Endothelial cell of umbilical vein (primary cell): ENCODE measurements around the gene IBA57. TPM values are rescaled to one million over a fixed set of nuclear protein-coding genes. Genes with fewer than 3 reads are reported as not detected.

Experiments used
- BruUV-seq: library from RNA; stranded (reverse); fragments of 400-500 nt; replicated peaks from 2 replicates; lab custom pipeline; 2021; lab: Mats Ljungman, UMichigan
- CTCF ChIA-PET: fragments of 300-600, 350-600 bp; sonication (Branson Sonifier 250); formaldehyde crosslinking; loops from one replicate; lab custom pipeline; 2021; ENCODE audit warnings: antibody characterized with exemption, inconsistent platforms; lab: Charles Lee
- POLR2A ChIA-PET: fragments of 300-600, 350-600 bp; sonication (Branson Sonifier 250); formaldehyde crosslinking; loops from one replicate; lab custom pipeline; 2021; ENCODE audit warnings: antibody characterized with exemption, inconsistent platforms; lab: Charles Lee
- DNase-seq: peaks from one replicate; pipeline ENCODE4 v3.0.0-alpha.2; 2011; ENCODE audit warnings: low read depth, low spot score
- FAIRE-seq: peaks from 2 replicates; lab custom pipeline; 2011; peaks lifted over from hg19 to GRCh38; lab: Jason Lieb, UNC
- H2AFZ ChIP-seq: 2 replicates; pipeline ENCODE4 v1.6.0; 2012; ENCODE audit warnings: low read depth, low read length, control low read depth, inconsistent platforms
- H3K27ac ChIP-seq: 2 replicates; pipeline ENCODE4 v1.5.1; 2011; ENCODE audit warnings: low read depth, mild to moderate bottlenecking, control low read depth, low read length, moderate library complexity; ENCODE audit not compliant: insufficient read depth
- H3K27me3 ChIP-seq, 2 experiments: 2 replicates each; pipeline versions ENCODE4 v1.6.0 to v1.6.1; 2011; ENCODE audit warnings: low read length in 2 of 2, mixed read lengths in 1 of 2; ENCODE audit not compliant: control insufficient read depth in 2 of 2, insufficient read depth in 2 of 2
- H3K36me3 ChIP-seq, 2 experiments: 2 replicates in 1 of 2; 3 replicates in 1 of 2; pipeline ENCODE4 v1.5.1; 2011; ENCODE audit warnings: low read length in 2 of 2, mild to moderate bottlenecking in 1 of 2, moderate library complexity in 1 of 2; ENCODE audit not compliant: control insufficient read depth in 2 of 2, insufficient read depth in 2 of 2; ENCODE audit errors: extremely low read depth in 1 of 2
- H3K4me1 ChIP-seq: 3 replicates; pipeline ENCODE4 v1.5.1; 2011; ENCODE audit warnings: mild to moderate bottlenecking, low read length; ENCODE audit not compliant: control insufficient read depth, insufficient read depth; ENCODE audit errors: extremely low read depth
- H3K4me2 ChIP-seq: 2 replicates; pipeline ENCODE4 v1.6.1; 2011; ENCODE audit warnings: low read length, control low read depth, mixed read lengths; ENCODE audit not compliant: insufficient read depth
- H3K4me3 ChIP-seq, 3 experiments: fragments of 200-600 bp in 1 of 3; sonication (generic), shearing (Covaris generic) in 1 of 3; replicated peaks in 1 of 3; 2 replicates each; pipeline ENCODE4 v1.5.1; 2011 to 2016; ENCODE audit warnings: control low read depth in 3 of 3, low read length in 3 of 3, mild to moderate bottlenecking in 2 of 3, inconsistent platforms in 1 of 3, low read depth in 1 of 3, moderate library complexity in 1 of 3; ENCODE audit not compliant: insufficient read depth in 1 of 3
- H3K79me2 ChIP-seq: 2 replicates; pipeline ENCODE4 v1.6.0; 2012; ENCODE audit warnings: low read length, inconsistent platforms; ENCODE audit not compliant: control insufficient read depth, insufficient read depth
- H3K9ac ChIP-seq: replicated peaks from 2 replicates; pipeline ENCODE3; 2011; ENCODE audit warnings: low read length, control low read depth; ENCODE audit not compliant: insufficient read depth; ENCODE audit errors: extremely low read depth
- H3K9me1 ChIP-seq: replicated peaks from 3 replicates; pipeline ENCODE4 v1.6.0; 2011; ENCODE audit warnings: mild to moderate bottlenecking, low read length; ENCODE audit not compliant: control insufficient read depth, insufficient read depth; ENCODE audit errors: extremely low read depth
- H3K9me3 ChIP-seq: replicated peaks from 2 replicates; pipeline ENCODE4 v1.5.1; 2012; ENCODE audit warnings: low read length, inconsistent platforms; ENCODE audit not compliant: control insufficient read depth, insufficient read depth
- H4K20me1 ChIP-seq: replicated peaks from 2 replicates; pipeline ENCODE3; 2011; ENCODE audit warnings: mild to moderate bottlenecking, low read length; ENCODE audit not compliant: control insufficient read depth, insufficient read depth; ENCODE audit errors: extremely low read depth
- CTCF ChIP-seq, 2 donors: IDR thresholded peaks; 1 replicate in 1 of 2; 2 replicates in 1 of 2; pipeline ENCODE4 v1.5.1; 2011; ENCODE audit warnings: low read length in 2 of 2, mild to moderate bottlenecking in 2 of 2, moderate library complexity in 2 of 2, control low read depth in 1 of 2, inconsistent platforms in 1 of 2, low read depth in 1 of 2; ENCODE audit not compliant: insufficient read depth in 1 of 2; ENCODE audit errors: extremely low read depth in 1 of 2
- EZH2 ChIP-seq: IDR thresholded peaks from 2 replicates; pipeline ENCODE4 v1.6.1; 2012; ENCODE audit warnings: borderline replicate concordance, low read depth, mild to moderate bottlenecking, moderate library complexity, low read length, inconsistent platforms; ENCODE audit not compliant: severe bottlenecking
- FOS ChIP-seq: IDR thresholded peaks from 2 replicates; pipeline ENCODE4 v1.6.1; 2011; ENCODE audit warnings: mild to moderate bottlenecking, low read length, moderate library complexity, borderline replicate concordance; ENCODE audit not compliant: insufficient read depth
- GATA2 ChIP-seq: IDR thresholded peaks from 2 replicates; pipeline ENCODE4 v1.7.0; 2011; ENCODE audit warnings: low read depth, mild to moderate bottlenecking, moderate library complexity, mixed read lengths, low read length; ENCODE audit not compliant: insufficient read length, insufficient read depth
- JUN ChIP-seq: IDR thresholded peaks from 2 replicates; pipeline ENCODE4 v1.6.1; 2011; ENCODE audit warnings: borderline replicate concordance, low read depth; ENCODE audit not compliant: insufficient read length, insufficient read depth
- MAX ChIP-seq: IDR thresholded peaks from 2 replicates; pipeline ENCODE4 v1.6.1; 2011; ENCODE audit not compliant: insufficient read depth, insufficient read length
- MYC ChIP-seq: IDR thresholded peaks from one replicate; pipeline ENCODE4 v1.6.1; 2011; ENCODE audit warnings: mild to moderate bottlenecking, low read depth, low read length
- POLR2A ChIP-seq: IDR thresholded peaks from 2 replicates; pipeline ENCODE4 v1.6.1; 2012; ENCODE audit warnings: low read depth, mild to moderate bottlenecking, control low read depth, low read length
- POLR2AphosphoS5 ChIP-seq: IDR thresholded peaks from 2 replicates; pipeline ENCODE4 v1.6.1; 2012; ENCODE audit warnings: low read depth, mild to moderate bottlenecking, control low read depth, low read length, moderate library complexity; ENCODE audit not compliant: insufficient read depth
- dilution Hi-C: fragments of 300-500 bp; cut with MboI; formaldehyde crosslinking; loops from one replicate; pipeline ENCODE4 v1.15.0; 2019; ENCODE audit warnings: low sequenced_read_pairs; ENCODE audit not compliant: extremely low pct_ligation_motif_present
- intact Hi-C: fragments of 100-400 bp; cut with micrococcal nuclease; formaldehyde crosslinking; loops from one replicate; pipeline ENCODE4 v1.10.0; 2022
- polyA plus RNA-seq, 4 experiments: library from polyadenylated mRNA; depleted of rRNA in 3 of 4; stranded (reverse) in 3 of 4; unstranded in 1 of 4; fragments of >200 nt; gene quantifications; 2 replicates each; pipeline versions ENCODE4 v1.2.1 to v1.2.3, GENCODE V29; 2011 to 2012; ENCODE audit warnings: missing spikeins in 1 of 4
- total RNA-seq: library from RNA; stranded (reverse); gene quantifications from 2 replicates; pipeline ENCODE4 v1.2.3, GENCODE V29; 2021

IBA57 gene
- total and polyA plus RNA-seq, 2 donors (not counting 3 experiments of a cell fraction or from before 2014, with no cell fraction given): 3.4 to 7.7 TPM

GRCh38 chr1:228176024-228176395 is 10.4 kb downstream of the IBA57 start:
- no peak overlapping the region for H3K4me2 ChIP-seq
- POLR2A ChIA-PET: no interaction called here

GRCh38 chr1:228176461-228177182 is 11.0 kb downstream of the IBA57 start:
- no peak overlapping the region for H3K9ac ChIP-seq
- H2AFZ ChIP-seq: no peak overlapping the region
- no peaks in the 10 kb centered on the region for H3K9me1 ChIP-seq
- POLR2A ChIA-PET: no interaction called here
- no peak for FAIRE-seq
- peaks cover 0 to 11% of the 10 kb centered on the region in 2 experiments for H3K36me3 ChIP-seq
- intact Hi-C loops (no loop called here), dilution Hi-C loops (no loop called here)
- no peaks in the 10 kb centered on the region for H3K79me2 ChIP-seq
- H3K27ac ChIP-seq: no peak overlapping the region
- CTCF ChIA-PET: interaction anchor here (0.9 kb wide), 1 partner anchor 11 kb away, joined by 3 read pairs; the partner anchor contains the start of gene IBA57
- H3K27me3 ChIP-seq: no peaks in the 10 kb centered on the region
- H3K4me2 ChIP-seq: no peak overlapping the region
- H3K4me1 ChIP-seq: no peaks in the 10 kb centered on the region
- DNase-seq: no peak
- H3K9me3 ChIP-seq: no peaks in the 10 kb centered on the region
- TF ChIP-seq EZH2: no peak
- TF ChIP-seq GATA2: no peak
- TF ChIP-seq FOS: no peak
- TF ChIP-seq POLR2AphosphoS5: no peak
- no peak for TF ChIP-seq MAX
- TF ChIP-seq MYC: no peak
- no peak for TF ChIP-seq JUN
- no peak for TF ChIP-seq CTCF (IDR thresholded peaks at IDR 0.05; ENCODE audit: extremely low read depth in 1 of 2, insufficient read depth in 1 of 2, low read depth in 1 of 2, low read length in 2 of 2)
- TF ChIP-seq POLR2A: no peak
- BruUV-seq: no TSS peak
- no peak overlapping the region for H3K4me3 ChIP-seq
- no peaks in the 10 kb centered on the region for H4K20me1 ChIP-seq

More at GRCh38 chr1:228176024-228176395, 10.4 kb downstream of the IBA57 start:
- no TSS peak for BruUV-seq
- intact Hi-C loops (no loop called here), dilution Hi-C loops (no loop called here)
- Histone ChIP-seq H3K9ac (no peak overlapping the region), H3K9me1 (no peaks in the 10 kb centered on the region), H2AFZ (no peak overlapping the region), H3K4me1 (no peaks in the 10 kb centered on the region), H4K20me1 (no peaks in the 10 kb centered on the region), H3K9me3 (no peaks in the 10 kb centered on the region), H3K79me2 (no peaks in the 10 kb centered on the region), H3K4me3 (no peak overlapping the region), H3K36me3 (peaks cover 0 to 11% of the 10 kb centered on the region in 2 experiments), H3K27ac (no peak overlapping the region), H3K27me3 (no peaks in the 10 kb centered on the region)
- CTCF ChIA-PET: interaction anchor here (0.9 kb wide), 1 partner anchor 11 kb away, joined by 3 read pairs; the partner anchor contains the start of gene IBA57
- FAIRE-seq (no peak), DNase-seq (no peak)
- TF ChIP-seq FOS: no peak
